ENCODE measurements around the gene PHF21A.
"Not testable (repeated sequence)": the region's sequence is repeated elsewhere in the genome, so short reads cannot be mapped to it uniquely, and the experiment has no call there.

The PHF21A gene

DNA sequence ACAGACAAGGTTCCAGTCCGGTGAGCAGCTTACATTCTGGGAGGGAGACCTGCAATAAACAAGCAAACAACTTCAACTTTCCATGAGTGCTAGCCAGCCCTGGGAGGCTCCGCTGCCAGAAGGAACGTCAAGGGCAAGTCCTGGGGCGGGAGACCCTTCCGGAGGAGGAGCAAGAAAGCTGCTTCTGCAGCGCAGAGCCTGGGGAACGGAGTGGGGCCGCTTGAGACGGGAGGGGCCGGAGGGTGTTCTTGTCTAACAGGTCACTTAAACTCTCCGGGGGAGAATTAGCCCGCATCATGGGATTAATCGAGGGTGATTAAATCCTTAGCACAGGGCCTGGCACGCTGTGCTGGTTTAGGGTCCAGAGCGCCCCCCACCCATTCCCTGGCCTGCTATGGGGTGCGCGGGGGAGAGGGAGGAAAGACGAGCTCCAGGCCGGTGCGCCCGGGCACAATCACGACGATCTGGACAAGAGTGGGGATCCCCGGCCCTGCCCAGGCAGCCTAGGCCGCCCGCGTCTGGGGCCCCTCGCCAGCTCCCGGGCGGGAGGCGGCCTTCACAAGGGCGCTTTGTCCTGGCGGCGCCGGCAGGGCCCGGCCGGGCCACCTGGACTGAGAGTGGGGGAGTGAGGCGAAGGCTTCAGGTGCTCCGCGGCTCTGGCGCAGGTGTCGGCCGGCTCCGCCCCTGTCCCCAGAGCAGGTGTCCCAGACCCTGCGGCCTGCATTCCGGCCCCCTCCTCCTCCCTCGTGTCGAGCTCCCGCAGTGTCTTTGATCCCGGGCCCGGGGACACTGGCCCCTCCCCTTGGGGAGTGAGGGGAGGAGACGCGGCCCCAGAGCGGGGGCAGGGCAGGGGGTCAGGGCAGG lies 199.5 kb downstream of the PHF21A start:
- no peak for DNase-seq (ENCODE audit: low read depth in 2 of 2)

DNA sequence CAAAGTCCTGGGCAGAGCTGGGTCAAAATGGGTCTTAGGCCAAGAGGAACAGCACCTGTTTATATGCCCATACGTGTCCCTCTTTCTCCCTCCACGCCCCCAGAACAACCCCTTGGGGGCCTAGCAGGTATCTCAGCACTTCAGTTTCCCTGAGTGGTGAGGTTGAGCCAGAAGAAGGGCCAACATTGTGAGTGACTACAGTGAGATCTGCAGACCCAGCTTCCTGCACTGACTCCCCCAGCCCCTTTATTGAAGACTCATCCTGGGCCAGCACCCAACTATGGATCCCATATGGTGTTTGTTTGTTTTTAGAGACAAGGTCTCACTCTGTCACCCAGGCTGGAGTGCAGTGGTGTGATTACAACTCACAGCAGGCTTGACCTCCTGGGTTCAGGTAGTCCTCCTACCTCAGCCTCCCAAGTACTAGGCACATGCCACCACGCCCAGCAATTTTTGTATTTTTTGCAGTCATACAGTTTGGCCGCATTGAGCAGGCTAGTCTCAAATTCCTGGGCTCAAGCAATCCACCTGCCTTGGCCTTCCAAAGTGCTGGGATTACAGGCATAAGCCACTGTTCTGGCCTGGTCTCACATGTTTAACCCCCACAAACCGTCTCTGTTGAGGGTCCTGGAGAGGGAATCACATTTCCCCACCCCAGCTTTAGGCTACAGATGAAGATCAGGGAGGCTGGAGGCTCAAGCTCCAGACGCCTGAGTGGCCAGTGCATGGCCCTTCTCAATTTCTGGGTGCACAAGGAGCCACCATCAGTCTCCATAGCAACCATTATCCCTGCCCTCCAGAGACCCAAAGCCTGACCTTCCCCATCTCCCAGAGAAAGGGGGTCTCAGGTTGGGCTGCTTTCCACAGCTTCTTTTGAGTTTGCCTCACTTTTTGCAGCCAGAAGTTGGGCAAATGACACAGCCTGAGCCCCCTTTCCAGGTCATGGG lies 200.4 kb downstream of the PHF21A start:
- no peak for DNase-seq (ENCODE audit: low read depth in 2 of 2)

DNA sequence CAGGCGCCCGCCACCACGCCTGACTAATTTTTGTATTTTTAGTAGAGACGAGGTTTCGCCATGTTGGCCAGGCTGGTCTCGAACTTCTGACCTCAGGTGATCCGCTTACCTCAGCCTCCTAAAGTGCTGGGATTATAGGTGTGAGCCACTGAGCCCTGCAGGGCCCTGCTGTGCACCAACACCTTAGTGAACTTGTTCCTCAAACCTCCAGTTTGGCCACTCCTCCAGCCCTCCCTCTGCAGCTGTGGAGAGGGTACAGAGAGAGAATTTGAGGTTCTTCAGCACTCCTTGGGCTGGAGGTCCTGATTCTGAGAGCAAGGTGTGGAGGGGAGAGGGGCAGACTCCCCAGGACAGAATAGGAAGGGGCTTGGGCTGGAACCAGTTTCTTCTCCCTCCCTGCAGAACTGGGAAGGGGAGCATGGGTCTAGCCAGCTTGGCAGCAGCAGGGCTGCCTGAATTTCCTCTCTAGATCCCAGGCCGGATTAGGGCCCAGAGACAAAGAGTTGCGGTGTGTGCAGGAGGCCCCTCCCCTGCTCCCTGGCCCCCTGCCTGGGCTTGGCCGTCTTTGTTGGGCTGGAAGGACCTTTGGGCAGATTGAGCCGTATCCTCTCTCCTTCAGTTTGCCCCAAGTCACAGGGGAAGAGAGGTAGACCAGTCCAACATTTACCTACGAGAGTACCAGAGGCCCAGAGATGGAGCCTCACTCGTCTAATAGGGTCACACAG lies 201.3 kb downstream of the PHF21A start:
- DNase-seq (ENCODE audit: low read depth in 2 of 2), result no peak

DNA sequence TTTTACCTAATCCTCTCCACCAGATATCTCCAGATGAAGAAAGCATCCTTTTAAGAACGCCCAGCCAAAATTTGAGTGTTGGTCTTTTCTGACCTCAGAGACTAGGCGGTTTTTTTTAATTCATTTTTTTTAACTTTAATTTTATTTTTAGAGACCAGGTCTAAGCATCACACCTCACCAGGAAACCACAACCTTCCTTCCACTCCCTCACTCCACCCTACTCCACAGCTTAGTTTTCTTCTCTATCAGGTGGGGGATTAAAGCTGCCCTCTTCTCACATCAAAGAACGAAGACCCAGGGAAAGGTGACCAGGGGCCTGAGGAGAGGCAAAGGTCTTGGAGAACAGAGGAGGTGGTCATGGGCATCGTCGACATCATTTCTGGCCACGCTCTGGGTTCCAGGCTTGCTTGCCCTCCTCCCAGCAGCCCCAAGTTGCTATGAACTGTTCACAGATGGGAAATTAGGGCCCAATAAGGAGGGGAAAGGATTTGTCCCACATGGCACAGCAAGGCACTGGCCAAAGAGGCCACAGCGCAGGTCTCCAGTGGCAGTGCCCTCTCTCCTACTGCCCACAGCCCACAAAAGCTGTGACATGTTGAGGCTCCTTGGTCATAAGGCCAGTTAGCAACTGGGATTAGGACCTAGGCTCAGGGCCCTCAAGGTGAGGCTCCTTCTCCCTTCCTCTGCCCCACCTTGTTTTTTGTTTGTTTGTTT lies 202.1 kb downstream of the PHF21A start:
- no peak for DNase-seq (ENCODE audit: low read depth in 2 of 2)

DNA sequence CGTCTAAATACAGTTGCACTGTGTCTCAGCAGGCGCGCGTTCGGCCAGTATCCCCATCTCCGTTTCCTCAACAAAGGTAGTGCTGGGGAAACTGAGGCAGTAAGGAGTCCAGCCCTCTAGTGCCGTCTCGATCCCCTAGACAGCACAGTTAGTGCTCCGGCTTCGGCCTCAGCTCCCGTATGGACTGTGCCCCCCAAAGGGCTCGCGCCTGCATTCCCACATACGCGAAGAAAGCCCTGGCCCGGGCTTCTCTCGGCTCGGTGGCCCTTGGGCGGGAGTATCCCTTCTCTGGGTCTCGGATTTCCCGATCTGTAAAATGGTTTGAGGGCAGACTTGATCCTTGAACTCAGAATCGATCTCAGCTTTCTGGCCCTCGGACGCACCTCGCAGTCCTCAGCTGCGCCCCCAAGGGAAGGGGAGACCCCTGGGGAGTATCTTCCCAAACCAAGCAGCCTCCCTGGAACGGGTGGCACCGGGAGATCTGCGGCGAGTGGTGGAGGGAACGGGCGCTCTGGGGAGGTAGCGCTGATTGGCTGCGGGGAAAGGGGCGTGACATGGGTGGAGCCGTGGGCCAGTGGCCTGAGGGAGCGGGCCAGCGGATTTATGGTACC lies 202.8 kb downstream of the PHF21A start:
- peak in 1 of 2 donors; percentile 47 for DNase-seq (ENCODE audit: low read depth in 2 of 2)

DNA sequence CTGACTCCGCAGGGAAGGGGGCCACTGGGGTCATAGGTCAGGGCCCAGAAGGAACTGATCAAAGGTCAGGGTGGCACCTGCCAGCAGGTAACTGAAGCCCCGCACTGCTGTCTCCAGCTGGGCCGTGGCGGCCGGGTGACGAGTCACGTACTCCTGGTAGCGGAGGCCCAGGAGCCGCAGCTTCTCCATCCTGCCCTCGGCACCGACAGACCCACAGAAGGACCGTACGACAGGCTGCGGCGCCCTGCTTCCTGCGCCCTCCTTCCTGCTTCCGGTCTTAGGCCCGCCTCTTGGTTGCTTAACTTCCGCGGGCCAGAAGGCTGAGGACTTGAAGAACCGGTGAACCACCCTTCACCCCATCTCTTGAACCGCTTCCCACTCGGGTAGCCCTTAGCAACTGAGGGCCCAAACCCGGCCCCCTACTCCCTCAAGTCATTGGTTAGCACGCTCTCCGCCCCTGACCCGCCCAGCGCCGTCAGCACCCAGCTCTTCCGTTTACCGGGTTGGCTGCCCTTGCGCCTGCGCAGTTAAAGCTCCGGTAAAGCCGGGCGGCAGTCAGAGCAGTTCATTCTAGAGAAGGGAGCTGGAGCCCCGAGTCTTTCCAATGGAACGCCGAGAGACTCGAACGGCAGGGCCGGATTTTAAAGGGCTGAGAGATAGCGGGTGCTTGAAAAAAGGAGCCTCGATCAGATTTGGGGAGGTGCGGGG lies 203.5 kb downstream of the PHF21A start, which contains the start of gene PEX16:
Gene PEX16 (minus strand): TSS at position 255 of the 708 bp plus-strand sequence. CDS start 66 bp downstream, at position 189.
- DNase-seq (ENCODE audit: low read depth in 2 of 2), result peak; percentile 84 to 88

DNA sequence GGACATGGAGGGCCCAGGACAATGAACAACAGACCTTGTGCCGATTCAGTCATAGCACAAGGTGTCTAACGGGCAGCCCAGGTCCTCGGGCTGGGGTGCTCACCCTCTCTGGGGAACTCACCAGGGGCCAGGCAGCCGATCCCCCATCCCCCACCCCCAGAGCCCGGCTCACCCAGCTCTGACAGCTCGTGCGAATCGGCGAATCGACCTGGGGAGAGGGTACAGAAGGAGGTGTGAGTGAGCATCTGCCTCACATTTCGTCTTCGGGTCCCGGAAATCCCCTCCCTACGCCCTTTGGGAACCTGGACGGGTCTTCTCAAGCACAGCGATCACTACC lies 204.0 kb downstream of the PHF21A start:
- no peak for DNase-seq (ENCODE audit: low read depth in 2 of 2)

DNA sequence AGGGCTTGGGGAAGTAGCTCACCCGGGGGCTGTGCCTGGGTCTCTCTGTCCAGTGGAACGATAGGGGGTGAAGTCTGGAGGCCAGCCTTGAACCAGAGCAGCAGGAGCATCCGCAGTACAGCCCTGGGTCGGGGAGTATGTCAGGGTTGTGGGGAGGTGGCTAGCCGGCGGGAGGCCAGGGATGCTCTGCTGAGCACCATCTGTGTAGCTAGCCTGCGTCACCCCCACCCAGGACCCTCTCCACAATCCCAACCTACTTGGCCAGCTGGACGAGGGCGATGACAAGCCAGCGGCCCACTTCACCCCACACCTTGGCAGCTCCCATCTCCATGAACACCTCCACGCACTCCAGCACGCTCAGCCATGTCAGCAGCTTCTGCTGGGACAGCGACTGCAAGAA lies 205.8 kb downstream of the PHF21A start:
- DNase-seq (ENCODE audit: low read depth in 2 of 2), result no peak

DNA sequence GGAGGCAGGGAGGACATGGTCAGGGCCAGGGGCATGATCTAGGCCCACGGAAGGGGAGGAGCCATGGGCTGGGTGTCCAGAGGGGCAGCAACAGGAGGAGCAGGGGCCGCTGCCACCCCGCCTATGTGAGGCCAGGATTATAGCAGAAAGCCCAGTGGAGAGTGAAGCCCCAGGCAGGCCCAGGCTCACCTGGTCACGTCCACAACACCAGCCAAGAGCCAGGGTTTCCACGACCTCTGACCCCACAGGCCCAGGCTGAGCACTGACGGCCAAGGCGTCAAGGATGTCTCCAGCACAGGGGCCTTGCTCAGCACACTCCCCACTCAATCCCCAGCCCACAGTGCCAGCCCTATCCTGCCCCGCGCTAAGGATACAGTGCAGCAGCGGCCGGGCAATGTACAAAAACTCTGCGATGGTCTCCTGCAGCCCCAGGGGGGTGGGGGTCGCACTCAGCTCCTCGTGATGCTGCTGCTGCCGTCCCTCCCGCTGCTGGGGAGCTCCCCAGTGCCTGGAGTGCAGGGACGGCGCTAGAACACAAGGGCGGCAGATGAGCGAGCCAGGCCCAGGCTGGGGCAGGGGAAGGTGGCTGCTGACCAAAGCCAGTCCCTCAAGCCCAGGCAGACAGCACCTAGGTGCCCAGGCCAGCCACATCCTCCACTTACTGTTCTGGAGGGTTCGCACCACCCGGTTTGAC lies 207.2 kb downstream of the PHF21A start:
- no peak for DNase-seq (ENCODE audit: low read depth in 2 of 2)

DNA sequence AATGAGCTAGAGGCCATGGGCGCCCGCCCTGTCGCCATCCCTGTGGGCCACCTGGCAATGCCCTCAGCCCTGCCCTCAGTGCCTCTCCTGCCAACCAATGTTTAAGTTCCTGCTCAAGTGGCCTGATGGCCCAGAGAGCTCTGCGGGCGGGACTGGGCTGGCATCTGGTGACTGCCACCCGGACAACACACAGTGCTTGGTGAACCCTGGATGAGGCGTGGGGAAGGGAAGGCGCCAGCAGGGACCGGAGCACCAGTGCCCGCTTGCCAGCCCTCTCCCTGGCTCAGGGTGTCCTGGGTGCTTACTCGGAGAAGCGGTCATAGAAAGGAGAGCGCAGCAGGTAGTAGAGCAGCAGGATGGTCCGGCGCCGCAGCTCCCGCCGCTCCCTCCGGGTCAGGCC lies 207.7 kb downstream of the PHF21A start:
- DNase-seq (ENCODE audit: low read depth in 2 of 2), result no peak

DNA sequence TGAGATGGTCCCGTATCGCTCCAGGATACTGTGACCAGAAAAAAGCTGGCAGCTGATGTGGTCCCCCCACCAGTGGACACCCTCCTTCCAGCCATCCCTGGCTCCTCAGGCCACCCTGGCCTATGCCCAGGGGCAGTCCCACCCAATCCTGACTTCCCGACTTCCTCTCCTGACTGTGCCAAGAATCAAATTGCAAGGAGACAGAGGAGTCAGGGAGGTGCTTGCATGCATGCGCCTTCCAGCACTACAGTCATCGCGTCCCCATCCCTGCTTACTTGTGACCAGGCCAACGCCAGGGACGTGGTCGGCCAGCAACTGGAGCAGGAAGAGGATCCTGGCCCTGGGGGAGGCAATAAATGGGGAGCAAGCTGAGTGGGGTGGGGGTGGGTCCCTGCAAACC lies 210.6 kb downstream of the PHF21A start:
- no peak for DNase-seq (ENCODE audit: low read depth in 2 of 2)

DNA sequence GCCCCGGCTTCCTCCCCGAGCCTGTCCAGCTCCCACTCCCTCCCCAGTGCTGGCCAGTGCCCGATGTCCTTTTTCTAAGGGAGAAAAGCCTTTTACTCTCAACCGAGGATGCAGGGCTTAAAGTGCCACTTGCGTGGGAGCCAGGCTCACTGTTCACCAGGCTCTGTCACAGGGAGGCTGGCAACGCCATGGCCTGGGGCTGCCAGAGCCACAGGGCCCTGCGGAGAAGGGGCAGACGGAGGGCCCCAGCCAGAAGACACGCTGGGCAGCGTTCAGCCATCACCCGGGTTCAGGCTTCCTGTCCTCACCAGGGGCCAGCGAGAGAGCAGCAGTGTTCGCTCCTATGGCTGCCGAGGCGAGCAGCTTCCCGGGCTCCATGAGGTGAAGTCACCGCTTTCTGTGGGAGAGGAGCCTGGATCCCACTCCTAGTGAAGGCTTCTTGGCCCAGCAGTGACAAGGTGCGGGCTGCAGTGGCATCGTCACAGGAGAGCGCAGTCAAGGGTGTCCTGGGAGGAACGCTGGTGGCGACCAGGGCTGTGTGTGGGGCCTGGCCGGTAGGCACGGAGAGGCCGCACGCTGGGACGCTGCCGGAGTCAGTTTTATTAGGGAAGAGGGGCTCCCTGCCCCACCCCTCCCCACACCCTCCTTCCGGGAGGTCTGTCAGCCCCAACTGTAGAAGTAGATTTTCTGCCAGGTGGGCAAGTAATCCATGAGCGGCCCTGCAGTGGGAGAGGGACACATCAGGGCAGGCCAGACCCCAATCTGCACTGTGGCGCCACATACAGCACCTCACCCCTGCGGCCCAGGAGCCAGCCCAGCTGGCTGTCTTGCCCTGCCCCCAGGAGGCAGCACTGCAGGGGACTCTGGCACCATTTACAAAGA lies 211.4 kb downstream of the PHF21A start:
- no peak for DNase-seq (ENCODE audit: low read depth in 2 of 2)

DNA sequence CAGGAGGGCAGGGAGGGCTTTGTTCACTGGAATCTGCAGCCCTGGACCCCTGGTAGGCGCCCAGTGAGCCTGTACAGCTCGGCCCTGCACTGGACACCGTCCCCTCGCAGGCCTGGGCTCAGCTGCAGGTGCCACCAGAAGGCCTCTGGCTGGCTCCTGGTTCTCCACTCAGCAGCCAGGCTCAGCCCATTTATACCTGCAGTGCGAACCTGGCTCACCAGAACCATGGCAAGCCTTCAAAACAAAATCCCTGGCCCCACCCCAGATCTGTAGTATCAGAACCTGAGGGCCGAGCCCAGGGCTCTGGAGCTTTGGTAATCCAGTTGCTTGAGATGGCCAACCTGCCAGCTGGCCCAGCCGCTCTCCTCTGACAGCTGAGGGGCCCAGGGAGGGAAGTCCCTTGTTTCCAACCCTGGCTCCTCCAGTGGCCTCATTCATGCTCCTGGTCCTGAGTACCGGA lies 213.3 kb downstream of the PHF21A start:
- no peak for DNase-seq (ENCODE audit: low read depth in 2 of 2)

DNA sequence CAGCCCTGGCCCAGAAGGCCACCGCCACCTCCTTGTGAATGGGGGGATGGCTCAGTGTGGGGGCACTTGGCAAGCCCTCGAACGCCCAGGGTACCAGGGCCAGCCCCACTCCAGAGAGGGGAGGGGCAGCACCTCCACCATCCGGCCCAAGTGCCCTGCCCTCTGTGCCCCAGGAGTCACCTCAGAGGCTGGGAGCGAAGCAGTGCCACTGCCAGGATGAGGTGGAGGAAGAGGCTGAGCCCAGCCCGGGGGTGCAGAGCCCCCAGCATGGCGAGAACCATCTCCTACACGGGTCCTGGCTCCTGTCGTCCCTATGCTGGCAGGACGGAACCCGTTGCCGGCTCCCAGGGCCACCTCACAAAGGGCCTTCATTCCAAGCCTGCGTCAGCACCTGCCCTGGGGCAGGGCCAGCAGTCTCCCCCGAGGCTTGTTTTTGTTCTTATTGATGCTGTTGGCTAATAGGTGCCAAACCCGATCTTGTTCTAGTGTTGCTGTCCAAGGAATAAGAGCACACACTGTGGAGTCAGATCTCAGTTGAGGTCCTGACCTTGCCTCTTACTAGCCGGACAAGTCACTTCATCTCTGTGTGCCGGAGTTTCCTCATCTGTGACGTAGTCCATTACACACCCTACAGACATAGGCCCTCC lies 214.2 kb downstream of the PHF21A start, which contains the start of gene FREY1:
Gene FREY1 (minus strand): TSS at position 307 of the 647 bp plus-strand sequence. CDS start 26 bp downstream, at position 281.
- no peak for DNase-seq (ENCODE audit: low read depth in 2 of 2)

DNA sequence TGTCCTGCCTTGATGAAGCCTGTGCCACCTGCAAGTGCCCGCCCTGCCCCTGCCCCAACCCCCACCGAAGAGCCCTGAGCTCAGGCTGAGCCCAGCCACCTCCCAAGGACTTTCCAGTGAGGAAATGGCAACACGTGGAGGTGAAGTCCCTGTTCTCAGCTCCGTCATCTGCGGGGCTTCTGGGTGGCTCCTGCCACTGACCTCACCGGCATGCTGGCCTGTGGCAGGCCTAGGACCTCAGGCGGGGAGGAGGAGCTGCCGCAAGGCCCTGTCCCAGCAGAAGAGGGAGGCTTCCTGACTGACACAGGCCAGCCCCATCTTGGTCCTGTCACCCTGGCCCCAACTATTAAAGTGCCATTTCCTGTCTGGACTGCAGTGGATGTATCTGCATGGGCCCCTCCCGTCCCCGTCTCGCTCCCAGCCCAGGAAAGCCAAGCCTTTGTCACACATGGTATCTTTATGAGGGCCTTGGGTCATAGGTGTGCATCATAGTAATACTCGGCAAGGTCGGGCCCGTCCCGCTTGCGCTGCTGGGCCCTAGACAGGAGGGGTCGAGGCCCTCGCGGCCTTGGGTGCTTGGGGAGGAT lies 215.1 kb downstream of the PHF21A start:
- DNase-seq (ENCODE audit: low read depth in 2 of 2), result no peak

DNA sequence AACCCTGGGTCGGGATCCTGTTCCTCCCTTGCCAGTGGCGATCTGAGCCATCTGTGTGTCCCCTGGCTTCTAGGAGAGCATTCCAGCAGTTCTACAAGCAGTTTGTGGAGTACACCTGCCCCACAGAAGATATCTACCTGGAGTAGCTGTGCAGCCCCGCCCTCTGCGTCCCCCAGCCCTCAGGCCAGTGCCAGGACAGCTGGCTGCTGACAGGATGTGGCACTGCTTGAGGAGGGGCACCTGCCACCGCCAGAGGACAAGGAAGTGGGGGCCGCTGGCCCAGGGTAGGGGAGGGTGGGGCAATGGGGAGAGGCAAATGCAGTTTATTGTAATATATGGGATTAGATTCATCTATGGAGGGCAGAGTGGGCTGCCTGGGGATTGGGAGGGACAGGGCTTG lies 215.7 kb downstream of the PHF21A start:
- not testable (repeated sequence) for DNase-seq (ENCODE audit: low read depth in 2 of 2)

DNA sequence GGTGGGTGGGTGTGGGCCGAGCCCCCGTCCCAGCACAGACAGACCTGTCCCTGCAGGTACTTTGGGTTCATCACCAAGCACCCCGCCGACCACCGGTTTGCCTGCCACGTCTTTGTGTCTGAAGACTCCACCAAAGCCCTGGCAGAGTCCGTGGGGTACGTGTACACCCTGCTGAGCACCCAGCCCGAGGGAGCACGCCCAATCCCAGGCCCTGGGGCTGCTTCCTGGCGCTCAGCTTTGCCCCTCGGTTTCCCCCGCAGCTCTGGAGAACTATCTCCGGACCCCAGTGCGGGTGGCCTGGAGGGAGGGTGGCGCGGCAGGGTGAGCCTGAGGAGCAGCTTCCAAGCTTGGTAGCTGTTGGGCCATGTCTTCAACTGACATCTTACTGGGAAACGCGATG lies 216.2 kb downstream of the PHF21A start:
- DNase-seq (ENCODE audit: low read depth in 2 of 2), result no peak

All from stimulated activated CD4-positive, alpha-beta T cell treated with anti-CD3 and anti-CD28 coated beads, Interleukin-1b, Interleukin-23, amount 100 ng/mL, for 4 hours (primary cell).